Activated B cell treated with CpG ODN at 0.5 μM for 24 hours (primary cell): ENCODE measurements around the gene S100A11. TPM values are rescaled to one million over a fixed set of nuclear protein-coding genes. Genes with fewer than 3 reads are reported as not detected.
A peak's percentile ranks its signal among the peaks of the same experiment; 100 is the strongest.

Experiments
- ATAC-seq: fragments of 200-7000 bp; cut with Tn5 transposase; one replicate; pipeline ENCODE4 v1.10.0; 2021; ENCODE audit warnings: low read depth, mild to moderate bottlenecking, moderate library complexity
- CTCF ChIA-PET: fragments of 350-600 bp; sonication (Branson Sonifier 250); formaldehyde crosslinking; loops from one replicate; lab custom pipeline; 2021; ENCODE audit warnings: antibody characterized with exemption; lab: Charles Lee
- POLR2A ChIA-PET: fragments of 350-600 bp; sonication (Branson Sonifier 250); formaldehyde crosslinking; loops from one replicate; lab custom pipeline; 2021; ENCODE audit warnings: antibody characterized with exemption; lab: Charles Lee
- DNase-seq: peaks from one replicate; pipeline ENCODE4 v3.0.0; 2022
- H3K27ac Mint-ChIP-seq: one replicate; pipeline ENCODE4 v1.8.0; 2020; ENCODE audit warnings: mixed read lengths
- H3K27me3 Mint-ChIP-seq: one replicate; pipeline ENCODE4 v1.8.0; 2021; ENCODE audit warnings: mixed read lengths
- H3K36me3 Mint-ChIP-seq: one replicate; pipeline ENCODE4 v1.8.0; 2021; ENCODE audit warnings: low read depth, mixed read lengths
- H3K4me1 Mint-ChIP-seq: one replicate; pipeline ENCODE4 v1.8.0; 2021; ENCODE audit warnings: mixed read lengths
- H3K4me3 Mint-ChIP-seq: one replicate; pipeline ENCODE4 v1.8.0; 2020; ENCODE audit warnings: mild to moderate bottlenecking, mixed read lengths
- H3K9me3 Mint-ChIP-seq: one replicate; pipeline ENCODE4 v1.8.0; 2020; ENCODE audit warnings: mixed read lengths
- intact Hi-C: fragments of 100-400 bp; cut with micrococcal nuclease; formaldehyde crosslinking; loops from one replicate; pipeline ENCODE4 v1.15.1; 2024
- total RNA-seq: library from RNA; stranded (reverse); gene quantifications from 2 replicates; pipeline ENCODE4 v1.2.3, GENCODE V29; 2022
- TF ChIP-seq, protein P1 (sequence below): fragments of 200-600 bp; IDR thresholded peaks from one replicate; pipeline ENCODE4 v1.8.0; 2022; ENCODE audit warnings: antibody characterized with exemption, mild to moderate bottlenecking

S100A11 gene
- total RNA-seq, 1 donor from 2014 or later, result 65.6 TPM

DNA sequence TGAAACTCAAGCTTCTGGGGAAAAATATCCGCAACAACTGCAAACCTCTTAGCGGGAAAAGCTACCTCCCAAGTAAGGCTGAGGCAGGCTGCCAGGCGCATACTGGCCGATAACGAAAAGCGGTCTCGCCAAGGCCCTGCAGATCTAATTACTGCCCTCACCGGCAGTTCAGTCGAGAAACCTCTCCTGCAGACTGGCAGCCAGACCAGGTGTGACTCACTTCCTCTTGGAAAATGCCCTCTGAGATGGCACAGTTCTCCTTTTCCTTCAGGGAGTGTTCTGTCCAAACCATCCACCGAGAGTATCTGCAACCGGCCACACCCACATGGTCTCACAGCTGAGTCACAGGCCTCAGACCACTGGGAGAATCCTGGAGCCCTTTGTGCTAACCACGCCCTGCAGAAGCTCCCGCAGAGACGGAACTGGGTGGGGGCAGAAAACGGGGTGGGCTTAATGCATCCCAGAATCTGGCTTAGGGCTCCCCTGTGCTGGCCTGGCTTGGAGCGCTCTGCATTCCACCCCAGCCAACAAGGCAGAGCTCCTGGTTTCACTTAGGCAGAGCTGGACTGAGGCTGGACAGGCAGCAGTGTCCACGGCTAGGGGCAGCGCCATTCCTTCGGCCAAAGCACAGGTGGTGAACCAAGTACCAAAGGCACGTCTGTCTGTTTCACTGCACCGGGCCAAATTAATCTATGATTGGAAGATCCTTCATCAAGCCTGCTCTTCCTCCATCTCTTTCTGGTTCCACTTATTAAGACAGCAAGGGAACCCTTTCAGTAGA lies 44.3 kb downstream of the S100A11 start:
- H3K9me3 Mint-ChIP-seq, result no peaks in the 10 kb centered on the region
- no peak for DNase-seq
- POLR2A ChIA-PET, result interaction anchor here (0.8 to 2.9 kb wide), 4 partner anchors 23 to 84 kb away, joined by 4 to 14 read pairs (median 6); partner anchors contain the start of gene THEM4
- no peak for ATAC-seq
- peaks cover 1% of the 10 kb centered on the region for H3K36me3 Mint-ChIP-seq
- peak overlapping the region; percentile 83 for H3K27ac Mint-ChIP-seq
- peak overlapping the region; percentile 93 for H3K4me3 Mint-ChIP-seq
- CTCF ChIA-PET, result interaction anchor here (1.3 to 14.4 kb wide), 3 partner anchors 9 to 24 kb away, joined by 3 to 204 read pairs (median 3); no protein-coding TSS in a partner anchor
- intact Hi-C loops, result loop anchor here (1.0 to 10.0 kb wide), 3 partner anchors 58 to 798 kb away; partner anchors contain the start of genes PIP5K1A, THEM4 and VPS72
- no peaks in the 10 kb centered on the region for H3K27me3 Mint-ChIP-seq
- TF ChIP-seq, protein P1, sequence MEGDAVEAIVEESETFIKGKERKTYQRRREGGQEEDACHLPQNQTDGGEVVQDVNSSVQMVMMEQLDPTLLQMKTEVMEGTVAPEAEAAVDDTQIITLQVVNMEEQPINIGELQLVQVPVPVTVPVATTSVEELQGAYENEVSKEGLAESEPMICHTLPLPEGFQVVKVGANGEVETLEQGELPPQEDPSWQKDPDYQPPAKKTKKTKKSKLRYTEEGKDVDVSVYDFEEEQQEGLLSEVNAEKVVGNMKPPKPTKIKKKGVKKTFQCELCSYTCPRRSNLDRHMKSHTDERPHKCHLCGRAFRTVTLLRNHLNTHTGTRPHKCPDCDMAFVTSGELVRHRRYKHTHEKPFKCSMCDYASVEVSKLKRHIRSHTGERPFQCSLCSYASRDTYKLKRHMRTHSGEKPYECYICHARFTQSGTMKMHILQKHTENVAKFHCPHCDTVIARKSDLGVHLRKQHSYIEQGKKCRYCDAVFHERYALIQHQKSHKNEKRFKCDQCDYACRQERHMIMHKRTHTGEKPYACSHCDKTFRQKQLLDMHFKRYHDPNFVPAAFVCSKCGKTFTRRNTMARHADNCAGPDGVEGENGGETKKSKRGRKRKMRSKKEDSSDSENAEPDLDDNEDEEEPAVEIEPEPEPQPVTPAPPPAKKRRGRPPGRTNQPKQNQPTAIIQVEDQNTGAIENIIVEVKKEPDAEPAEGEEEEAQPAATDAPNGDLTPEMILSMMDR, result no peak
- H3K4me1 Mint-ChIP-seq, result peaks cover 31% of the 10 kb centered on the region

DNA sequence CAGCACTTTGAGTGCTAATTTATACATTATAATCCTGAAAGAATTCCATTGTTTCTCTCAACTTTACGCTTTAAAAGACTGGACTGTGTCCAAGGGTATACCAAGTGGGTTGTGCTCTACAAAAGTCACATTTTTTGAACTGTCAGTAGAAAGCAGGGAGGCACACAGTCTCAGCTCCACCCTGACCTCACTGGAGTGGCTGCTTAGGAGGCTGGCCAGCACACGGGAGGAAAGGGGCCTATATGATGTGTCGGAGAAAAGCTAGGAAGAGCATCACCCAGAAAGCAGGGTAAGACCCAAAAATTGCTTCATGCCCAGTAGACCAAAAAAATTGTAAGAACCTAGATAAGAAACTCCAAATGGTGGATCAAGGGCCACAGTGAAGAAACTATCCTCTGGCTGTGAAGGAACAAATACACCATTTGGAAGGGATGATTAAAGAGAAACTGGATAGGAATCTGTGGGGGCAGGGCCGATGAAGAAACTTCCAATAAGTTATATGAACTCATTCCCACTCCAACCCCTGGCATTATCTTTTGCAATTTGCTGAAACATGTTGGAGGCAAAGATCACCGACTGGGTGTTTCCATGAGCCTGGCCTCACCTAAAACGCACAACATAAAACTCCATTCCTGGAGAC lies 45.0 kb downstream of the S100A11 start:
- no peaks in the 10 kb centered on the region for H3K27me3 Mint-ChIP-seq
- ATAC-seq (no peak), DNase-seq (no peak)
- H3K4me1 Mint-ChIP-seq, result peaks cover 33% of the 10 kb centered on the region
- ChIA-PET CTCF (interaction anchor here (1.3 to 14.4 kb wide), 3 partner anchors 10 to 23 kb away, joined by 3 to 204 read pairs (median 3); no protein-coding TSS in a partner anchor), POLR2A (interaction anchor here (1.4 kb wide), 1 partner anchor 83 kb away, joined by 5 read pairs; the partner anchor contains the start of gene THEM4)
- TF ChIP-seq, protein P1, result no peak
- intact Hi-C loops, result loop anchor here (10.0 kb wide), 1 partner anchor 797 kb away; the partner anchor contains the start of genes PIP5K1A and VPS72
- H3K36me3 Mint-ChIP-seq, result peaks cover 1% of the 10 kb centered on the region
- H3K27ac Mint-ChIP-seq, result no peak overlapping the region
- peak overlapping the region; percentile 38 for H3K4me3 Mint-ChIP-seq
- H3K9me3 Mint-ChIP-seq, result no peaks in the 10 kb centered on the region

DNA sequence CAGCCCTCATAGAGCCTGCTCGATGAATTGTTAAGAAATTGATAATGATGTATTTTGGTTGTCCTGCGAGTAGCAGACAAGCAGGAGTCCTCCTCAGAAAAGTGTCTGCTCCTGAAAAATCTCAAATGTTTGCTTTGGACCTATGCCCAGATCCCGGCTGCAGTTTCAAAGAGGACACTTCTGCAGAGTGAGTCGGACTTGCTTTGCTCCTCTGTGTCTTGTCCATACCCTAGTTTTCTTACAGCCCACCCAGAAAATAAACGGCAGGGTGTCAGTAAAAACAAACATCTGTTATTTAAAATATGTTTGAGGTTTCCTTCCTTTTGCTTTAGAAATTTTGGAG lies 46.0 kb downstream of the S100A11 start:
- POLR2A ChIA-PET, result interaction anchor here (1.4 kb wide), 1 partner anchor 82 kb away, joined by 5 read pairs; the partner anchor contains the start of gene THEM4
- H3K27me3 Mint-ChIP-seq, result no peaks in the 10 kb centered on the region
- ATAC-seq, result no peak
- H3K9me3 Mint-ChIP-seq, result no peaks in the 10 kb centered on the region
- TF ChIP-seq, protein P1, result no peak
- no peak overlapping the region for H3K4me3 Mint-ChIP-seq
- H3K4me1 Mint-ChIP-seq, result peaks cover 38% of the 10 kb centered on the region
- DNase-seq, result no peak
- intact Hi-C loops, result loop anchor here (10.0 kb wide), 1 partner anchor 796 kb away; the partner anchor contains the start of genes PIP5K1A and VPS72
- H3K27ac Mint-ChIP-seq, result no peak overlapping the region
- CTCF ChIA-PET, result interaction anchor here (14.4 kb wide), 1 partner anchor 22 kb away, joined by 204 read pairs; no protein-coding TSS in a partner anchor
- H3K36me3 Mint-ChIP-seq, result peaks cover 8% of the 10 kb centered on the region

DNA sequence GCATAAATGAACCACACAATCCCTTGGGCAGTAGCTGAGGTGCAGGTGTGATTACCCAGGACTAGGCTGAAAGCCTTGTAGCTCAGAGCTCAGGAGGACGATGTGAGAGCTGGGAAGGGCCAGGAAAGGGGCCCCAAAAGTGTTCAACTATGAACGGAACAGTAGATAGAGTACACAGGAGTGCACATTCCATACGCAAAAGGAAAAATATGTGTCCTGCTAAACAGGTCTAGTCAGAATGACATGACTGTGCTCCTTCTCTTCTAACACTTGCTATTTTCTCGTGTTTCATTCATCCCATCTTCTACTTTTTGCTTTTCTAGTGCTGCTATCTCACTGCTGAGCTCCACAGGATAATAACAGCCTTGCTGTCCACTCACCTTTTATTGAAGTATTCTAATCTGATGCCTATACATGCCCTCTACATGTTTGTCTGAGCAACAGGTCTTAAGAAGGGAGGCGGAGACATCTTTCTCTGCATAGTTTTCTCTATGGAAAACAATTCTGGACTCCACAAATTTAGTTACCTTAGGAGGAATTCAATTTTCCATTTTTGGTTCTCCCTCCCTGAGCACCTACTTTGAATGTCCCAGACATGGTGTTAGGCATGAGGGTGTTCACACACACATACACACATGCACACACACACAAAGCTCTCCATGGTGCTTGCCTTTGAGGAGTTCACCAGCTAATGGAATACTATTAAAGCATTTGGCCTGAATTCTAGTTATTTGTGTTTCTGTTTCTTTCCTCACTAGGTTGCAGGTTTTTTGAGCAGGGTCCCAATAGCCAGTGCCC lies 46.5 kb downstream of the S100A11 start:
- TF ChIP-seq, protein P1, result no peak
- CTCF ChIA-PET, result interaction anchor here (5.4 kb wide), 1 partner anchor 10 kb away, joined by 33 read pairs; no protein-coding TSS in a partner anchor
- ATAC-seq (no peak), DNase-seq (no peak)
- Mint-ChIP-seq H3K36me3 (peaks cover 13% of the 10 kb centered on the region), H3K9me3 (no peaks in the 10 kb centered on the region), H3K27ac (no peak overlapping the region), H3K27me3 (no peaks in the 10 kb centered on the region), H3K4me1 (peaks cover 36% of the 10 kb centered on the region), H3K4me3 (no peak overlapping the region)
- intact Hi-C loops, result loop anchor here (10.0 kb wide), 1 partner anchor 795 kb away; the partner anchor contains the start of genes PIP5K1A and VPS72
- POLR2A ChIA-PET, result interaction anchor here (1.2 kb wide), 1 partner anchor 58 kb away, joined by 3 read pairs; no protein-coding TSS in a partner anchor
